ENCODE results near the gene ULK4. TPM values are rescaled to one million over a fixed set of nuclear protein-coding genes. Genes with fewer than 3 reads are reported as not detected.

The ULK4 gene
- polyA plus RNA-seq, 1 of the 3 experiments (the other 2 are of a cell fraction): 6.2 TPM

GRCh38 chr3:41698898-41699297 is 263.0 kb downstream of the ULK4 start (continued):
- no peak for TF ChIP-seq MAX (IDR thresholded peaks at IDR 0.05; ENCODE audit: low read depth)
- TF ChIP-seq NFIC (IDR thresholded peaks at IDR 0.05; ENCODE audit: borderline replicate concordance): no peak
- TF ChIP-seq RAD21 (IDR thresholded peaks at IDR 0.05; ENCODE audit: low read length): no peak
- no peak for TF ChIP-seq RCOR1 (IDR thresholded peaks at IDR 0.05; ENCODE audit: low read length)
- TF ChIP-seq RFX5 (IDR thresholded peaks at IDR 0.05; ENCODE audit: low read length): no peak

GRCh38 chr3:41697702-41698101 is 264.2 kb downstream of the ULK4 start:
- H3K9me2 ChIP-seq: no peaks in the 10 kb centered on the region
- no peak overlapping the region for H3K4me3 ChIP-seq (ENCODE audit: low read depth in 2 of 2, low read length in 1 of 2)
- H4K20me1 ChIP-seq (ENCODE audit: insufficient read depth): no peaks in the 10 kb centered on the region
- H3K27me3 ChIP-seq (ENCODE audit: insufficient read depth): no peaks in the 10 kb centered on the region
- H3K79me2 ChIP-seq (ENCODE audit: insufficient read depth): no peaks in the 10 kb centered on the region
- no peaks in the 10 kb centered on the region for H3K9me3 ChIP-seq
- TF ChIP-seq TAF1 (IDR thresholded peaks at IDR 0.05; ENCODE audit: borderline replicate concordance, low read depth, low read length) (no peak), GABPA (IDR thresholded peaks at IDR 0.05; ENCODE audit: low read depth) (no peak), RXRA (IDR thresholded peaks at IDR 0.05; ENCODE audit: borderline replicate concordance, low read depth) (no peak), RCOR1 (IDR thresholded peaks at IDR 0.05; ENCODE audit: low read length) (no peak), RAD21 (IDR thresholded peaks at IDR 0.05; ENCODE audit: low read length) (no peak), CTCF (IDR thresholded peaks at IDR 0.05) (no peak), ZBTB33 (IDR thresholded peaks at IDR 0.05; ENCODE audit: borderline replicate concordance, low read depth) (no peak), YY1 (IDR thresholded peaks at IDR 0.05; ENCODE audit: low read depth) (no peak), USF2 (IDR thresholded peaks at IDR 0.05; ENCODE audit: borderline replicate concordance, low read depth, low read length) (no peak), CHD2 (IDR thresholded peaks at IDR 0.05; ENCODE audit: low read length, partially characterized antibody) (no peak), POLR2AphosphoS5 (IDR thresholded peaks at IDR 0.05; ENCODE audit: low read depth, low read length) (no peak), FOSL2 (IDR thresholded peaks at IDR 0.05; ENCODE audit: borderline replicate concordance, low read depth) (no peak), JUND (IDR thresholded peaks at IDR 0.05) (no peak)
- H3F3A ChIP-seq (replicated peaks; ENCODE audit: insufficient read depth): no peaks in the 10 kb centered on the region
- DNase-seq: no peak
- no peaks in the 10 kb centered on the region for H3K4me1 ChIP-seq (ENCODE audit: control insufficient read depth in 1 of 2, insufficient read depth in 2 of 2, low read depth in 1 of 2, low read length in 1 of 2)
- POLR2A ChIA-PET: no interaction called here
- no peaks in the 10 kb centered on the region for H3K36me3 ChIP-seq (replicated peaks in 1 of 2; ENCODE audit: control insufficient read depth in 1 of 2, insufficient read depth in 2 of 2, low read length in 1 of 2)
- CTCF ChIA-PET: interaction anchor here (0.7 to 1.5 kb wide), 2 partner anchors 115 to 759 kb away, joined by 3 to 4 read pairs; no protein-coding TSS in a partner anchor
- H3K9ac ChIP-seq: no peak overlapping the region
- WGBS (ENCODE audit: low lambda C conversion rate): 96% methylated on average over 1 of the region's 1 CpG
- H2AFZ ChIP-seq (ENCODE audit: low read depth): no peak overlapping the region
- H3K27ac ChIP-seq (ENCODE audit: low read depth in 2 of 2, low read length in 1 of 2): no peak overlapping the region
- no peak overlapping the region for H3K4me2 ChIP-seq
